ENCODE results near the gene COL23A1. TPM values are rescaled to one million over a fixed set of nuclear protein-coding genes. Genes with fewer than 3 reads are reported as not detected.

The COL23A1 gene
- total and polyA plus RNA-seq, 2 donors (not counting 1 experiment from before 2014, with no cell fraction given): 0.20 TPM; not detected in 1

DNA sequence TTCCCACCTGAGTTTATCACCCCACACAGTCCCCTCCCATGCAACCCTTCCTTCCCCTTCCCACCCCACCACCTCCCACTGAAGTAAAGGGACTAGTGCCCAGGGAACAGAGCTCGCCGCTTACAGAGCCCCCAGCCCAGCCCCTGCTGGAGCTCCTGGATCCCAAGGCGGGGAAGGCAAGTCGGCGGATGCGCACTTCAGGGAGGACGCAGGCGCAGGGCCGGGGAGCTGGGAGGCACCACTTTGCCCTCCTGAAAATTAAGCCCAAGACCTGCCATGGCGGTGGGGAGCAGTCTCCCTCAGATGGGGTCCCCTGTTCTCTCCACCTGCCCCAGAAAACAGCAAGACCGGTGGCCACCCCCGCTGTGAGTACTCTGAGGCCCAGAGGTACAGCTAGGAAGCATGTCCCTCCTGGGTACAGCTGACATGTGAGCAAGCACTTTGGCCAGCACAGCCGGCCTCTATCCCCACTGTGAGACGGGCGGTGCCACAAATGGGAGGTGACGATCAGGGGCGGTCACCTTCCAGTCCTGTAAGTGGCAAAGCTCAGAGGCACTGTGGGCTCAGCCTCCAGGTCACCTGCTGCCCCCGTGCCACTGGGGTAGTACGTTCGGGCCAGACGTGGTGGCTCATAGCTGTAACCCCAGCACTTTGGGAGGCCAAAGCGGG is 45.9 kb downstream of the COL23A1 start:
- no peak overlapping the region for H3K27ac Mint-ChIP-seq
- no peaks in the 10 kb centered on the region for H3K9me3 Mint-ChIP-seq (ENCODE audit: insufficient read depth)
- ChIA-PET CTCF (no interaction called here), POLR2A (no interaction called here)
- Histone ChIP-seq H3K4me3 (ENCODE audit: control extremely low read depth in 1 of 5, extremely low read depth in 1 of 5, insufficient read depth in 1 of 5, low read depth in 2 of 5, low read length in 4 of 5) (no peak overlapping the region), H3K9me3 (ENCODE audit: control extremely low read depth in 1 of 3, control insufficient read depth in 2 of 3, insufficient read depth in 1 of 3, low read length in 2 of 3) (peaks cover 0 to 7% (median 0%) of the 10 kb centered on the region in 3 donors), H4K20me1 (ENCODE audit: control insufficient read depth, insufficient read depth, low read length, poor library complexity, severe bottlenecking) (no peaks in the 10 kb centered on the region), H3K4me2 (replicated peaks; ENCODE audit: low read depth, low read length, poor library complexity, severe bottlenecking) (no peak overlapping the region), H3K79me2 (ENCODE audit: control insufficient read depth, insufficient read depth, low read length) (no peaks in the 10 kb centered on the region), H3K27ac (ENCODE audit: low read length in 2 of 2) (no peak overlapping the region), H3K4me1 (ENCODE audit: control insufficient read depth in 2 of 2, insufficient read depth in 2 of 2, low read length in 2 of 2) (no peaks in the 10 kb centered on the region), H3K36me3 (replicated peaks in 1 of 2; ENCODE audit: control extremely low read depth in 1 of 2, control insufficient read depth in 1 of 2, extremely low read depth in 1 of 2, insufficient read depth in 2 of 2, low read length in 1 of 2) (no peaks in the 10 kb centered on the region), H2AFZ (ENCODE audit: insufficient read depth, low read depth, low read length, poor library complexity, severe bottlenecking) (no peak overlapping the region), H3K27me3 (replicated peaks in 1 of 4; ENCODE audit: control extremely low read depth in 1 of 4, control insufficient read depth in 3 of 4, insufficient read depth in 4 of 4, low read length in 3 of 4) (no peaks in the 10 kb centered on the region), H3K9ac (ENCODE audit: low read length) (no peak overlapping the region)
- no peaks in the 10 kb centered on the region for H3K4me1 Mint-ChIP-seq
- H3K4me3 Mint-ChIP-seq: no peak overlapping the region
- no peak for ATAC-seq (ENCODE audit: low read depth)
- no peak for TF ChIP-seq EZH2 (IDR thresholded peaks at IDR 0.05; ENCODE audit: borderline replicate concordance, insufficient read depth, low read depth, low read length, poor library complexity, severe bottlenecking)
- TF ChIP-seq, protein P1, sequence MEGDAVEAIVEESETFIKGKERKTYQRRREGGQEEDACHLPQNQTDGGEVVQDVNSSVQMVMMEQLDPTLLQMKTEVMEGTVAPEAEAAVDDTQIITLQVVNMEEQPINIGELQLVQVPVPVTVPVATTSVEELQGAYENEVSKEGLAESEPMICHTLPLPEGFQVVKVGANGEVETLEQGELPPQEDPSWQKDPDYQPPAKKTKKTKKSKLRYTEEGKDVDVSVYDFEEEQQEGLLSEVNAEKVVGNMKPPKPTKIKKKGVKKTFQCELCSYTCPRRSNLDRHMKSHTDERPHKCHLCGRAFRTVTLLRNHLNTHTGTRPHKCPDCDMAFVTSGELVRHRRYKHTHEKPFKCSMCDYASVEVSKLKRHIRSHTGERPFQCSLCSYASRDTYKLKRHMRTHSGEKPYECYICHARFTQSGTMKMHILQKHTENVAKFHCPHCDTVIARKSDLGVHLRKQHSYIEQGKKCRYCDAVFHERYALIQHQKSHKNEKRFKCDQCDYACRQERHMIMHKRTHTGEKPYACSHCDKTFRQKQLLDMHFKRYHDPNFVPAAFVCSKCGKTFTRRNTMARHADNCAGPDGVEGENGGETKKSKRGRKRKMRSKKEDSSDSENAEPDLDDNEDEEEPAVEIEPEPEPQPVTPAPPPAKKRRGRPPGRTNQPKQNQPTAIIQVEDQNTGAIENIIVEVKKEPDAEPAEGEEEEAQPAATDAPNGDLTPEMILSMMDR (IDR thresholded peaks at IDR 0.05): no peak
- intact Hi-C loops (cut with micrococcal nuclease): no loop called here
- DNase-seq: no peak
- peaks cover 3% of the 10 kb centered on the region for H3K27me3 Mint-ChIP-seq
- WGBS (ENCODE audit: insufficient coverage): 93% methylated on average over 17 of the region's 22 CpGs

DNA sequence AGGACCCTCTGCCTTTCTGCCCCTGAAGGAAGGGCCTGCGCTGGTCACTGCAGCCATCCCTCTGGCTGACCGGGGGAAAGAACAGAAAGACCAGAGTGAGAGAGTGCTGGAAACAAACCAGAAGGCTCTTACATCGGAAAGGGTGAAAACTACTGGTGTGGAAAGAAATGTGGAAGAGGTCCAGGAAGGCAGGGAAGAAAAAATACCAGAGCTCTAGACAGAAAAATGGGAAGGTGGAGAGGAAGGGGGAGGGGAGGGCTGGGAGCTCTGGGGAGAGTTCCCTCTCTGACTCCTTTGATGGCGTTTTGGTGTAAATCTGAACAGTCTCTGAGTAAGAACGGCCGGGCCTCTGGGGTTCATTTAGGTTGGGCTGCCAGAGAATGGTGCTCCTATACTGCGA is 47.7 kb downstream of the COL23A1 start:
- Histone ChIP-seq H3K36me3 (replicated peaks in 1 of 2; ENCODE audit: control extremely low read depth in 1 of 2, control insufficient read depth in 1 of 2, extremely low read depth in 1 of 2, insufficient read depth in 2 of 2, low read length in 1 of 2) (no peaks in the 10 kb centered on the region), H3K9ac (ENCODE audit: low read length) (no peak overlapping the region), H3K4me1 (ENCODE audit: control insufficient read depth in 2 of 2, insufficient read depth in 2 of 2, low read length in 2 of 2) (no peaks in the 10 kb centered on the region), H3K27ac (ENCODE audit: low read length in 2 of 2) (no peak overlapping the region), H3K4me3 (ENCODE audit: control extremely low read depth in 1 of 5, extremely low read depth in 1 of 5, insufficient read depth in 1 of 5, low read depth in 2 of 5, low read length in 4 of 5) (no peak overlapping the region), H3K79me2 (ENCODE audit: control insufficient read depth, insufficient read depth, low read length) (no peaks in the 10 kb centered on the region), H3K27me3 (replicated peaks in 1 of 4; ENCODE audit: control extremely low read depth in 1 of 4, control insufficient read depth in 3 of 4, insufficient read depth in 4 of 4, low read length in 3 of 4) (no peaks in the 10 kb centered on the region), H3K9me3 (ENCODE audit: control extremely low read depth in 1 of 3, control insufficient read depth in 2 of 3, insufficient read depth in 1 of 3, low read length in 2 of 3) (peaks cover 0 to 7% (median 0%) of the 10 kb centered on the region in 3 donors), H2AFZ (ENCODE audit: insufficient read depth, low read depth, low read length, poor library complexity, severe bottlenecking) (no peak overlapping the region), H3K4me2 (replicated peaks; ENCODE audit: low read depth, low read length, poor library complexity, severe bottlenecking) (no peak overlapping the region), H4K20me1 (ENCODE audit: control insufficient read depth, insufficient read depth, low read length, poor library complexity, severe bottlenecking) (no peaks in the 10 kb centered on the region)
- CTCF ChIA-PET: no interaction called here
- 100% methylated on average over 2 of the region's 7 CpGs for WGBS (ENCODE audit: insufficient coverage)
- DNase-seq (no peak), ATAC-seq (ENCODE audit: low read depth) (no peak)
- H3K9me3 Mint-ChIP-seq (ENCODE audit: insufficient read depth): no peaks in the 10 kb centered on the region
- intact Hi-C loops (cut with micrococcal nuclease): no loop called here
- H3K4me3 Mint-ChIP-seq: no peak overlapping the region
- no peak overlapping the region for H3K27ac Mint-ChIP-seq
- H3K4me1 Mint-ChIP-seq: no peaks in the 10 kb centered on the region
- POLR2A ChIA-PET: no interaction called here
- peaks cover 3% of the 10 kb centered on the region for H3K27me3 Mint-ChIP-seq
- TF ChIP-seq EZH2 (IDR thresholded peaks at IDR 0.05; ENCODE audit: borderline replicate concordance, insufficient read depth, low read depth, low read length, poor library complexity, severe bottlenecking): no peak
- TF ChIP-seq, protein P1 (IDR thresholded peaks at IDR 0.05): no peak

All from B cell (primary cell).